ENCODE data around the gene GCAT.
"Not testable (repeated sequence)": the region's sequence is repeated elsewhere in the genome, so short reads cannot be mapped to it uniquely, and the experiment has no call there.

Gene GCAT

GRCh38 chr22:37799979-37800378, 7.8 kb upstream of the GCAT start:
- H3K4me3 ChIP-seq (ENCODE audit: low read depth in 1 of 5, low read length in 5 of 5); H3K27me3 ChIP-seq (ENCODE audit: control insufficient read depth in 5 of 5, insufficient read depth in 4 of 5, low read length in 5 of 5); H3K9me3 ChIP-seq (ENCODE audit: control insufficient read depth in 5 of 5, low read length in 5 of 5); H3K9ac ChIP-seq (ENCODE audit: low read length in 5 of 5); H3K36me3 ChIP-seq (ENCODE audit: control insufficient read depth in 5 of 5, insufficient read depth in 5 of 5, low read length in 5 of 5); H3K27ac ChIP-seq (ENCODE audit: low read depth, low read length): not testable (repeated sequence)
- peaks cover 0 to 30% (median 26%) of the 10 kb centered on the region in 5 donors for H3K4me1 ChIP-seq (ENCODE audit: control insufficient read depth in 5 of 5, insufficient read depth in 5 of 5, low read length in 5 of 5)

- H3K4me3 ChIP-seq (ENCODE audit: low read depth in 1 of 5, low read length in 5 of 5): peak overlapping the region in 4 of 5 donors; percentile 65 to 74 (median 70)
- no peaks in the 10 kb centered on the region for H3K27me3 ChIP-seq (ENCODE audit: control insufficient read depth in 5 of 5, insufficient read depth in 4 of 5, low read length in 5 of 5)
- no peak overlapping the region for H3K27ac ChIP-seq (ENCODE audit: low read depth, low read length)
- peak overlapping the region in 4 of 5 donors; percentile 55 to 77 (median 64) for H3K9ac ChIP-seq (ENCODE audit: low read length in 5 of 5)
- peaks cover 2 to 48% (median 43%) of the 10 kb centered on the region in 5 donors for H3K4me1 ChIP-seq (ENCODE audit: control insufficient read depth in 5 of 5, insufficient read depth in 5 of 5, low read length in 5 of 5)
- H3K9me3 ChIP-seq (ENCODE audit: control insufficient read depth in 5 of 5, low read length in 5 of 5): no peaks in the 10 kb centered on the region
- H3K36me3 ChIP-seq (ENCODE audit: control insufficient read depth in 5 of 5, insufficient read depth in 5 of 5, low read length in 5 of 5): no peaks in the 10 kb centered on the region
These were observed 5.8 kb upstream of the GCAT start for GRCh38 chr22:37801946-37802309.

- Histone ChIP-seq H3K36me3 (ENCODE audit: control insufficient read depth in 5 of 5, insufficient read depth in 5 of 5, low read length in 5 of 5) (no peaks in the 10 kb centered on the region), H3K9ac (ENCODE audit: low read length in 5 of 5) (peak overlapping the region in 4 of 5 donors; percentile 55 to 77 (median 64)), H3K4me3 (ENCODE audit: low read depth in 1 of 5, low read length in 5 of 5) (peak overlapping the region; percentile 65 to 75 (median 71)), H3K27ac (ENCODE audit: low read depth, low read length) (no peak overlapping the region), H3K4me1 (ENCODE audit: control insufficient read depth in 5 of 5, insufficient read depth in 5 of 5, low read length in 5 of 5) (peaks cover 2 to 52% (median 48%) of the 10 kb centered on the region in 5 donors), H3K27me3 (ENCODE audit: control insufficient read depth in 5 of 5, insufficient read depth in 4 of 5, low read length in 5 of 5) (no peaks in the 10 kb centered on the region), H3K9me3 (ENCODE audit: control insufficient read depth in 5 of 5, low read length in 5 of 5) (no peaks in the 10 kb centered on the region)
These were observed 5.2 kb upstream of the GCAT start for GRCh38 chr22:37802310-37803194.

GRCh38 chr22:37803195-37803638, 4.5 kb upstream of the GCAT start:
- peak overlapping the region; percentile 65 to 75 (median 71) for H3K4me3 ChIP-seq (ENCODE audit: low read depth in 1 of 5, low read length in 5 of 5)
- peaks cover 2 to 57% (median 52%) of the 10 kb centered on the region in 5 donors for H3K4me1 ChIP-seq (ENCODE audit: control insufficient read depth in 5 of 5, insufficient read depth in 5 of 5, low read length in 5 of 5)
- no peaks in the 10 kb centered on the region for H3K27me3 ChIP-seq (ENCODE audit: control insufficient read depth in 5 of 5, insufficient read depth in 4 of 5, low read length in 5 of 5)
- no peak overlapping the region for H3K9ac ChIP-seq (ENCODE audit: low read length in 5 of 5)
- H3K9me3 ChIP-seq (ENCODE audit: control insufficient read depth in 5 of 5, low read length in 5 of 5): no peaks in the 10 kb centered on the region
- H3K36me3 ChIP-seq (ENCODE audit: control insufficient read depth in 5 of 5, insufficient read depth in 5 of 5, low read length in 5 of 5): no peaks in the 10 kb centered on the region
- H3K27ac ChIP-seq (ENCODE audit: low read depth, low read length): no peak overlapping the region

GRCh38 chr22:37803639-37804351, 3.9 kb upstream of the GCAT start:
- peak overlapping the region in 2 of 5 donors; percentile 1 to 73 for H3K9ac ChIP-seq (ENCODE audit: low read length in 5 of 5)
- H3K9me3 ChIP-seq (ENCODE audit: control insufficient read depth in 5 of 5, low read length in 5 of 5): no peaks in the 10 kb centered on the region
- H3K4me1 ChIP-seq (ENCODE audit: control insufficient read depth in 5 of 5, insufficient read depth in 5 of 5, low read length in 5 of 5): peaks cover 2 to 61% (median 55%) of the 10 kb centered on the region in 5 donors
- H3K36me3 ChIP-seq (ENCODE audit: control insufficient read depth in 5 of 5, insufficient read depth in 5 of 5, low read length in 5 of 5): no peaks in the 10 kb centered on the region
- H3K4me3 ChIP-seq (ENCODE audit: low read depth in 1 of 5, low read length in 5 of 5): peak overlapping the region in 1 of 5 donors; percentile 79
- H3K27ac ChIP-seq (ENCODE audit: low read depth, low read length): no peak overlapping the region
- no peaks in the 10 kb centered on the region for H3K27me3 ChIP-seq (ENCODE audit: control insufficient read depth in 5 of 5, insufficient read depth in 4 of 5, low read length in 5 of 5)

GRCh38 chr22:37804352-37804880, 3.3 kb upstream of the GCAT start:
- Histone ChIP-seq H3K4me3 (ENCODE audit: low read depth in 1 of 5, low read length in 5 of 5) (peak overlapping the region in 4 of 5 donors; percentile 69 to 79 (median 73)), H3K36me3 (ENCODE audit: control insufficient read depth in 5 of 5, insufficient read depth in 5 of 5, low read length in 5 of 5) (no peaks in the 10 kb centered on the region), H3K9me3 (ENCODE audit: control insufficient read depth in 5 of 5, low read length in 5 of 5) (no peaks in the 10 kb centered on the region), H3K27me3 (ENCODE audit: control insufficient read depth in 5 of 5, insufficient read depth in 4 of 5, low read length in 5 of 5) (no peaks in the 10 kb centered on the region), H3K4me1 (ENCODE audit: control insufficient read depth in 5 of 5, insufficient read depth in 5 of 5, low read length in 5 of 5) (peaks cover 2 to 61% (median 55%) of the 10 kb centered on the region in 5 donors), H3K9ac (ENCODE audit: low read length in 5 of 5) (peak overlapping the region in 4 of 5 donors; percentile 48 to 80 (median 76)), H3K27ac (ENCODE audit: low read depth, low read length) (no peak overlapping the region)

GRCh38 chr22:37804881-37805809, 2.6 kb upstream of the GCAT start:
- no peaks in the 10 kb centered on the region for H3K9me3 ChIP-seq (ENCODE audit: control insufficient read depth in 5 of 5, low read length in 5 of 5)
- peak overlapping the region; percentile 56 to 91 (median 74) for H3K9ac ChIP-seq (ENCODE audit: low read length in 5 of 5)
- no peaks in the 10 kb centered on the region for H3K36me3 ChIP-seq (ENCODE audit: control insufficient read depth in 5 of 5, insufficient read depth in 5 of 5, low read length in 5 of 5)
- H3K27ac ChIP-seq (ENCODE audit: low read depth, low read length): peak overlapping the region; percentile 67
- H3K4me3 ChIP-seq (ENCODE audit: low read depth in 1 of 5, low read length in 5 of 5): peak overlapping the region; percentile 69 to 90 (median 77)
- no peaks in the 10 kb centered on the region for H3K27me3 ChIP-seq (ENCODE audit: control insufficient read depth in 5 of 5, insufficient read depth in 4 of 5, low read length in 5 of 5)
- peaks cover 2 to 61% (median 55%) of the 10 kb centered on the region in 5 donors for H3K4me1 ChIP-seq (ENCODE audit: control insufficient read depth in 5 of 5, insufficient read depth in 5 of 5, low read length in 5 of 5)

GRCh38 chr22:37805810-37806277, 1.9 kb upstream of the GCAT start:
- H3K9me3 ChIP-seq (ENCODE audit: control insufficient read depth in 5 of 5, low read length in 5 of 5): no peaks in the 10 kb centered on the region
- peak overlapping the region; percentile 69 to 90 (median 77) for H3K4me3 ChIP-seq (ENCODE audit: low read depth in 1 of 5, low read length in 5 of 5)
- H3K4me1 ChIP-seq (ENCODE audit: control insufficient read depth in 5 of 5, insufficient read depth in 5 of 5, low read length in 5 of 5): peaks cover 2 to 61% (median 55%) of the 10 kb centered on the region in 5 donors
- peak overlapping the region; percentile 67 for H3K27ac ChIP-seq (ENCODE audit: low read depth, low read length)
- peak overlapping the region; percentile 56 to 91 (median 74) for H3K9ac ChIP-seq (ENCODE audit: low read length in 5 of 5)
- H3K27me3 ChIP-seq (ENCODE audit: control insufficient read depth in 5 of 5, insufficient read depth in 4 of 5, low read length in 5 of 5): no peaks in the 10 kb centered on the region
- no peaks in the 10 kb centered on the region for H3K36me3 ChIP-seq (ENCODE audit: control insufficient read depth in 5 of 5, insufficient read depth in 5 of 5, low read length in 5 of 5)
